ENCODE data around the gene FRK. TPM values are rescaled to one million over a fixed set of nuclear protein-coding genes. Genes with fewer than 3 reads are reported as not detected.

The FRK gene
- total and polyA plus RNA-seq, 2 donors from 2014 or later: 5.9 to 25.0 TPM

DNA sequence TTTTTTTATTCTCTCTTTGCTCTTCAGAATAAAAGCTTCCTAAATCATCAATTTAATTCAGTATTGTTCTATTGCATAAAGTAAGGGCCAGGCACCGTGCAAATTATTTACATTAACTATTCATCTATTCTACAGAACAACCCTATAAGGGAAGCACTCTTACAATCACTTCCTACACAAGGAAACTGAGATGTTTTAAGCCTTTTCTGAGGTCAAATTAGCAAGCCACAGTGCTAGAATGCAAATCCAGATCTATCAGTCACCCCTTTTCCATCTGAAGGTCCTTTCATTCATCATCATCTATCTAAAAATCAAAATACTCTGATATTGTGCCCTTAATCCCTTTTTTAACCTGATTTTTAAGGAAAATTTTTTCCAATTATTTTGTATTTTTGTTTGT lies 31.2 kb downstream of the FRK start:
- Histone ChIP-seq H3K9ac (ENCODE audit: low read length in 3 of 3) (no peak overlapping the region), H3K4me3 (ENCODE audit: low read length in 3 of 3) (no peak overlapping the region), H3K9me3 (ENCODE audit: control insufficient read depth in 2 of 3, insufficient read depth in 1 of 3, low read length in 3 of 3) (no peaks in the 10 kb centered on the region), H3K27me3 (ENCODE audit: control insufficient read depth, insufficient read depth, low read length) (no peaks in the 10 kb centered on the region), H3K27ac (ENCODE audit: low read depth in 2 of 2, low read length in 2 of 2) (no peak overlapping the region), H3K36me3 (ENCODE audit: control insufficient read depth in 2 of 3, insufficient read depth in 3 of 3, low read length in 3 of 3) (no peaks in the 10 kb centered on the region), H3K4me1 (ENCODE audit: control insufficient read depth in 2 of 3, insufficient read depth in 2 of 3, low read depth in 1 of 3, low read length in 3 of 3) (peaks cover 0 to 6% (median 0%) of the 10 kb centered on the region in 3 donors)
- no peak for FAIRE-seq
- no peak for TF ChIP-seq CTCF (IDR thresholded peaks at IDR 0.05; ENCODE audit: borderline replicate concordance, extremely low read depth, insufficient read depth)
- DNase-seq: no peak
- intact Hi-C loops (cut with DNase I): no loop called here

DNA sequence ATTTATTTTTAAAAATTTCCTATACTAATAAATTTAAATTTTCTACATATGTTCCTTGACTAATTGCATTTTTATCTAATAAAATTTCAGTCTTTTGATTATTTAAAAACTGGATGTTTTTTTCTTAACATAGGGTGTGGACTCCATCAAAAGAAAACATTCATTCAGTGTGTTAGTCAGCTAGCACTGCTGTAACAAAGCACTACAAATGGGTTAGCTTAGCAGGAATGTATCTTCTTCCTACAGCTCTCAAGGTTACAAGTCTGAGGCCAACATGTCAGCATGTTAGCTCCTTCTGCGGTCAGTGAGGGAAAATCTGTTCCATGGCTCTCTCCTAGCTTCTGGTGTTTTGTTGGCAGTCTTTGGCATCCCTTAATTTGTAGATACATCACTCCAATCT lies 32.5 kb downstream of the FRK start:
- no peaks in the 10 kb centered on the region for H3K27me3 ChIP-seq (ENCODE audit: control insufficient read depth, insufficient read depth, low read length)
- no peak for TF ChIP-seq CTCF (IDR thresholded peaks at IDR 0.05; ENCODE audit: borderline replicate concordance, extremely low read depth, insufficient read depth)
- no peaks in the 10 kb centered on the region for H3K36me3 ChIP-seq (ENCODE audit: control insufficient read depth in 2 of 3, insufficient read depth in 3 of 3, low read length in 3 of 3)
- H3K4me3 ChIP-seq (ENCODE audit: low read length in 3 of 3): no peak overlapping the region
- FAIRE-seq (no peak), DNase-seq (no peak)
- H3K4me1 ChIP-seq (ENCODE audit: control insufficient read depth in 2 of 3, insufficient read depth in 2 of 3, low read depth in 1 of 3, low read length in 3 of 3): no peaks in the 10 kb centered on the region
- H3K9ac ChIP-seq (ENCODE audit: low read length in 3 of 3): no peak overlapping the region
- intact Hi-C loops (cut with DNase I): no loop called here
- H3K9me3 ChIP-seq (ENCODE audit: control insufficient read depth in 2 of 3, insufficient read depth in 1 of 3, low read length in 3 of 3): no peaks in the 10 kb centered on the region
- no peak overlapping the region for H3K27ac ChIP-seq (ENCODE audit: low read depth in 2 of 2, low read length in 2 of 2)

GRCh38 chr6:116027801-116028200 lies 32.9 kb downstream of the FRK start:
- intact Hi-C loops (cut with DNase I): no loop called here
- no peak for TF ChIP-seq CTCF (IDR thresholded peaks at IDR 0.05; ENCODE audit: borderline replicate concordance, extremely low read depth, insufficient read depth)
- H3K27me3 ChIP-seq (ENCODE audit: control insufficient read depth, insufficient read depth, low read length): no peaks in the 10 kb centered on the region
- DNase-seq (no peak), FAIRE-seq (no peak)
- H3K4me1 ChIP-seq (ENCODE audit: control insufficient read depth in 2 of 3, insufficient read depth in 2 of 3, low read depth in 1 of 3, low read length in 3 of 3): no peaks in the 10 kb centered on the region
- no peaks in the 10 kb centered on the region for H3K36me3 ChIP-seq (ENCODE audit: control insufficient read depth in 2 of 3, insufficient read depth in 3 of 3, low read length in 3 of 3)
- H3K9me3 ChIP-seq (ENCODE audit: control insufficient read depth in 2 of 3, insufficient read depth in 1 of 3, low read length in 3 of 3): no peaks in the 10 kb centered on the region
- H3K27ac ChIP-seq (ENCODE audit: low read depth in 2 of 2, low read length in 2 of 2): no peak overlapping the region
- H3K9ac ChIP-seq (ENCODE audit: low read length in 3 of 3): no peak overlapping the region
- no peak overlapping the region for H3K4me3 ChIP-seq (ENCODE audit: low read length in 3 of 3)

DNA sequence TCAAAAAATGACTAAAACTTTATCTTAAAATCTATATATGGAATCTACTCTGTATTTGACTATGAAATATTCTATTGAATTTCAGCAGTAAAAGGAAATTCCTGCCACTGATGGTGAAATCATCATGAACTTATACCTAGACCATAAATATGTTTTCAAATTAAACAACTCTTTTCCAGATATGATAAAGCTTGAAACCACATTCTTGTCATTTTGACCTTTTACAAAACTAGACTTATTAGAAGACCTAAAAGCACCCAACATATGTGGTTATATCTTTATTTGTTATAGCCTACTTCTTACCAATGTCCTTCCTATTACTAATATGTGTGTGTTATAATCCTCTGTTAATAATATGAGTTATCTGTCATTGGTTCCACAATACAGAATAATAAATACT lies 35.3 kb downstream of the FRK start:
- Histone ChIP-seq H3K4me1 (ENCODE audit: control insufficient read depth in 2 of 3, insufficient read depth in 2 of 3, low read depth in 1 of 3, low read length in 3 of 3) (no peaks in the 10 kb centered on the region), H3K27ac (ENCODE audit: low read depth in 2 of 2, low read length in 2 of 2) (no peak overlapping the region), H3K9ac (ENCODE audit: low read length in 3 of 3) (no peak overlapping the region), H3K36me3 (ENCODE audit: control insufficient read depth in 2 of 3, insufficient read depth in 3 of 3, low read length in 3 of 3) (no peaks in the 10 kb centered on the region), H3K4me3 (ENCODE audit: low read length in 3 of 3) (no peak overlapping the region), H3K27me3 (ENCODE audit: control insufficient read depth, insufficient read depth, low read length) (no peaks in the 10 kb centered on the region), H3K9me3 (ENCODE audit: control insufficient read depth in 2 of 3, insufficient read depth in 1 of 3, low read length in 3 of 3) (no peaks in the 10 kb centered on the region)
- FAIRE-seq: no peak
- TF ChIP-seq CTCF (IDR thresholded peaks at IDR 0.05; ENCODE audit: borderline replicate concordance, extremely low read depth, insufficient read depth): no peak
- no peak for DNase-seq
- intact Hi-C loops (cut with DNase I): no loop called here

Measured in kidney (tissue), 14 donors.